HFF-Myc (cell line): ENCODE results near the gene PARD3.
"Not testable (repeated sequence)": the region's sequence is repeated elsewhere in the genome, so short reads cannot be mapped to it uniquely, and the experiment has no call there.

Experiments used
- DNase-seq: peaks from one replicate; pipeline ENCODE4 v3.0.0-alpha.2; 2011; ENCODE audit warnings: low read depth; ENCODE audit errors: extremely low read depth
- H3K4me3 ChIP-seq: replicated peaks from 2 replicates; pipeline ENCODE4 v1.5.1; 2011; ENCODE audit warnings: low read depth, mild to moderate bottlenecking, control low read depth, low read length
- CTCF ChIP-seq: IDR thresholded peaks from 2 replicates; pipeline ENCODE4 v1.5.1; 2012; ENCODE audit warnings: mild to moderate bottlenecking, low read depth, low read length, control low read depth; ENCODE audit errors: missing control alignments

PARD3 gene

DNA sequence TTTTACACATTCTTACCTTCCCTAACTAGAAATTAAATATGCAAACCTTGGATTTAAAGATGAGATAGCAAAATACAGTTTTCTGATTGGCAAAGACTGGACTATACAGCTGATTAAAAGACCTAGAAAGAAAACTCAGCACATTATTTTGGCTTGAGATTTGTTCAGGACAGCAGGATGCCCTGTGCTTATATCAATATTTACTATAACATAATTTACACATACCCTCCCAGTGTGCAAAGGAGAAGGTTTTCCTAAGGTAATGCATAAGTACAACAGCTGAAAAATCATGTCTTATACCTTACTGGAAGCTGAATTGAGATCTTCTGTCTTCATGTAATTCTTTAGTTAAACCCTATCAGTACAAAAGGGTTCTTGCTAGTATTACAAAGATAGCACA, 458.6 kb downstream of the PARD3 start:
- no peak for DNase-seq
- no peak for TF ChIP-seq CTCF
- H3K4me3 ChIP-seq, result no peak overlapping the region

- not testable (repeated sequence) for H3K4me3 ChIP-seq
These were observed 461.6 kb downstream of the PARD3 start for GRCh38 chr10:34353530-34353929.

GRCh38 chr10:34352599-34353204, 462.4 kb downstream of the PARD3 start:
- not testable (repeated sequence) for H3K4me3 ChIP-seq, DNase-seq

More at GRCh38 chr10:34353530-34353929, 461.6 kb downstream of the PARD3 start:
- not testable (repeated sequence) for DNase-seq

DNA sequence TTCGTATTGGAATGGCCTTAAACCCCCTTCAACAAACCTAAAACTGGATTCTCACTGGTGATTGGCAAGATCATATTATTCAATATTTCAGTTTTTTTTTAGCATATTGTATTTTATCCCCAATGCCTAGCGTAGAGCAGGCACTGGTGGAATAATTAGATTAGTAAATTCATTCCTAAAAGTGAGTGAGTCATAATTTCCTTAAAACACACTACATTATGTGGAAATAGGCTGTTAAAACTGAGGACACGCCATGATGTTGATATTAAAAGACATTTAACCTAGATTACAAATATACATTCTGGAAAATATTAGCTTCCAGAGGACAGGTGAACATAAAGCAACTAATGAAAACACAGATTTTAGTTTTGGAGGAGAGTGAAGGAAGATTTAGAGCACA, 463.9 kb downstream of the PARD3 start:
- no peak for DNase-seq
- TF ChIP-seq CTCF, result no peak
- H3K4me3 ChIP-seq, result no peak overlapping the region

GRCh38 chr10:34348917-34349485, 466.1 kb downstream of the PARD3 start:
- H3K4me3 ChIP-seq, result no peak overlapping the region
- TF ChIP-seq CTCF, result no peak
- DNase-seq, result no peak

- no peak overlapping the region for H3K4me3 ChIP-seq
- DNase-seq, result no peak
- no peak for TF ChIP-seq CTCF
These were observed 467.1 kb downstream of the PARD3 start for GRCh38 chr10:34348021-34348420.

- H3K4me3 ChIP-seq, result no peak overlapping the region
- DNase-seq, result no peak
- TF ChIP-seq CTCF, result no peak
These were observed 468.0 kb downstream of the PARD3 start for GRCh38 chr10:34347131-34347530.

DNA sequence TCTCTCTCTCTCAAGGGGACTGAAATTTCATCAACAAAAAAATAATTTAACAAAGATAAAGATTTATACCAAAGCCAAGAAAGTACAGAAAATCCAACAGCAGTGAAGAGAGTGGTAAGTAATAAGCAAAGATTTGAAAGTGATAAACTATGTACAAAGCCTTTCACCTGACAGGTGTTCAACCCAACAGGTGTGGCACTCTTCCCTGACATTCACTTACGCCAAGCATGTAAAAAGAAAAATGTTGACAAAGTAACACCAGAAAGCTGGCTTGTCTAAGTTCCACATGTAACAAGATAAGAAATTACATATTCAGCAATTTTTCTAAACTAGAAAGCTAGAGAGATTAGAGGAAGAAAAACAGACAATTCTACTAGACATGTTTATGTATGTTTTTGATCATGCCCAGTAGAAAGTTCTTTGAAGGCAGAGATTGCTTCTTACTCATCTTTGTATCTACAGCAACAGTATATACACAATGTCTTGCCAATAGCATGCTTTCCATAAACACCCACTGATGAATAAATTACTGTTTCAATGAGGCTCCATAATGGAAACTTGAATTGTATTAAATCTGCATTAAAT, 468.5 kb downstream of the PARD3 start:
- H3K4me3 ChIP-seq, result no peak overlapping the region
- DNase-seq, result no peak
- no peak for TF ChIP-seq CTCF
